Measurements from ENCODE around the gene CLCN3. TPM values are rescaled to one million over a fixed set of nuclear protein-coding genes. Genes with fewer than 3 reads are reported as not detected.

Gene CLCN3
- total RNA-seq, 1 donor from 2014 or later: 13.8 TPM

- intact Hi-C loops (cut with DNase I): no loop called here
- no peaks in the 10 kb centered on the region for H3K4me1 ChIP-seq
- TF ChIP-seq CTCF (IDR thresholded peaks at IDR 0.05): no peak
- H3K9me3 ChIP-seq: no peaks in the 10 kb centered on the region
- DNase-seq (ENCODE audit: low spot score in 2 of 2): no peak
- no peak overlapping the region for H3K4me3 ChIP-seq
- no peak overlapping the region for H3K27ac ChIP-seq
- H3K27me3 ChIP-seq: no peaks in the 10 kb centered on the region
- H3K36me3 ChIP-seq: peaks cover 0 to 8% of the 10 kb centered on the region in 2 donors
Observed at GRCh38 chr4:169632896-169633295, 12.5 kb downstream of the CLCN3 start.

- intact Hi-C loops (cut with DNase I): no loop called here
- H3K27ac ChIP-seq: no peak overlapping the region
- no peaks in the 10 kb centered on the region for H3K4me1 ChIP-seq
- DNase-seq (ENCODE audit: low spot score in 2 of 2): no peak
- no peak for TF ChIP-seq CTCF (IDR thresholded peaks at IDR 0.05)
- no peaks in the 10 kb centered on the region for H3K27me3 ChIP-seq
- no peak overlapping the region for H3K4me3 ChIP-seq
- H3K9me3 ChIP-seq: no peaks in the 10 kb centered on the region
- H3K36me3 ChIP-seq: peaks cover 8 to 9% of the 10 kb centered on the region in 2 donors
Observed at GRCh38 chr4:169634975-169635374, 14.6 kb downstream of the CLCN3 start.

- no peak for TF ChIP-seq CTCF (IDR thresholded peaks at IDR 0.05)
- DNase-seq (ENCODE audit: low spot score in 2 of 2): no peak
- Histone ChIP-seq H3K27me3 (no peaks in the 10 kb centered on the region), H3K36me3 (peaks cover 9 to 19% of the 10 kb centered on the region in 2 donors), H3K4me1 (no peaks in the 10 kb centered on the region), H3K4me3 (no peak overlapping the region), H3K9me3 (no peaks in the 10 kb centered on the region), H3K27ac (no peak overlapping the region)
- intact Hi-C loops (cut with DNase I): no loop called here
Observed at GRCh38 chr4:169640261-169640870, 20.0 kb downstream of the CLCN3 start.

- H3K27ac ChIP-seq: no peak overlapping the region
- no peak for DNase-seq (ENCODE audit: low spot score in 2 of 2)
- no peaks in the 10 kb centered on the region for H3K27me3 ChIP-seq
- H3K4me3 ChIP-seq: no peak overlapping the region
- peaks cover 0 to 11% of the 10 kb centered on the region in 2 donors for H3K36me3 ChIP-seq
- H3K4me1 ChIP-seq: peaks cover 0 to 2% of the 10 kb centered on the region in 2 donors
- no peaks in the 10 kb centered on the region for H3K9me3 ChIP-seq
- intact Hi-C loops (cut with DNase I): no loop called here
- no peak for TF ChIP-seq CTCF (IDR thresholded peaks at IDR 0.05)
Observed at GRCh38 chr4:169644802-169645201, 24.4 kb downstream of the CLCN3 start.

- H3K27me3 ChIP-seq: no peaks in the 10 kb centered on the region
- no peaks in the 10 kb centered on the region for H3K9me3 ChIP-seq
- intact Hi-C loops (cut with DNase I): no loop called here
- DNase-seq (ENCODE audit: low spot score in 2 of 2): no peak
- H3K4me3 ChIP-seq: no peak overlapping the region
- no peak for TF ChIP-seq CTCF (IDR thresholded peaks at IDR 0.05)
- peaks cover 0 to 4% of the 10 kb centered on the region in 2 donors for H3K4me1 ChIP-seq
- H3K36me3 ChIP-seq: peaks cover 0 to 11% of the 10 kb centered on the region in 2 donors
- no peak overlapping the region for H3K27ac ChIP-seq
Observed at GRCh38 chr4:169645627-169646026, 25.2 kb downstream of the CLCN3 start.

All from ascending aorta (tissue), 2 donors.